ENCODE measurements around the gene CASP6. TPM values are rescaled to one million over a fixed set of nuclear protein-coding genes. Genes with fewer than 3 reads are reported as not detected.

CASP6 gene
- total and polyA plus RNA-seq, 5 donors from 2014 or later: 21.9 to 88.4 (median 65.2) TPM

- Mint-ChIP-seq H3K4me3 (no peak overlapping the region), H3K36me3 (no peaks in the 10 kb centered on the region), H3K27ac (no peak overlapping the region), H3K4me1 (no peaks in the 10 kb centered on the region), H3K9me3 (no peaks in the 10 kb centered on the region), H3K27me3 (peaks cover 48% of the 10 kb centered on the region)
- DNase-seq: no peak
- Histone ChIP-seq H3K27ac (ENCODE audit: insufficient read depth, low read length, poor library complexity, severe bottlenecking) (no peak overlapping the region), H3K4me3 (ENCODE audit: low read depth, low read length) (no peak overlapping the region), H3K9me3 (ENCODE audit: control insufficient read depth in 2 of 2, low read length in 2 of 2) (no peaks in the 10 kb centered on the region), H3K27me3 (ENCODE audit: control insufficient read depth, insufficient read depth, low read length) (peaks cover 20% of the 10 kb centered on the region), H3K36me3 (ENCODE audit: control insufficient read depth, insufficient read depth, low read length) (no peaks in the 10 kb centered on the region), H3K4me1 (ENCODE audit: control insufficient read depth, insufficient read depth, low read length, poor library complexity, severe bottlenecking) (no peaks in the 10 kb centered on the region)
- ATAC-seq (ENCODE audit: low read depth in 2 of 2): no peak
Observed at GRCh38 chr4:109745830-109746229, 42.6 kb upstream of the CASP6 start.

GRCh38 chr4:109739547-109739946 is 36.3 kb upstream of the CASP6 start:
- peaks cover 63% of the 10 kb centered on the region for H3K27me3 Mint-ChIP-seq
- Histone ChIP-seq H3K27me3 (ENCODE audit: control insufficient read depth, insufficient read depth, low read length) (peaks cover 12% of the 10 kb centered on the region), H3K4me3 (ENCODE audit: low read depth, low read length) (no peak overlapping the region), H3K27ac (ENCODE audit: insufficient read depth, low read length, poor library complexity, severe bottlenecking) (no peak overlapping the region), H3K36me3 (ENCODE audit: control insufficient read depth, insufficient read depth, low read length) (no peaks in the 10 kb centered on the region), H3K4me1 (ENCODE audit: control insufficient read depth, insufficient read depth, low read length, poor library complexity, severe bottlenecking) (no peaks in the 10 kb centered on the region), H3K9me3 (ENCODE audit: control insufficient read depth in 2 of 2, low read length in 2 of 2) (no peaks in the 10 kb centered on the region)
- no peaks in the 10 kb centered on the region for H3K4me1 Mint-ChIP-seq
- peaks cover 4% of the 10 kb centered on the region for H3K36me3 Mint-ChIP-seq
- ATAC-seq (ENCODE audit: low read depth in 2 of 2) (no peak), DNase-seq (no peak)
- H3K27ac Mint-ChIP-seq: no peak overlapping the region
- H3K9me3 Mint-ChIP-seq: peaks cover 0 to 1% (median 0%) of the 10 kb centered on the region in 7 donors
- H3K4me3 Mint-ChIP-seq: no peak overlapping the region

GRCh38 chr4:109738104-109738872 is 35.0 kb upstream of the CASP6 start:
- no peak for DNase-seq
- Histone ChIP-seq H3K4me3 (ENCODE audit: low read depth, low read length) (no peak overlapping the region), H3K27ac (ENCODE audit: insufficient read depth, low read length, poor library complexity, severe bottlenecking) (no peak overlapping the region), H3K4me1 (ENCODE audit: control insufficient read depth, insufficient read depth, low read length, poor library complexity, severe bottlenecking) (no peaks in the 10 kb centered on the region), H3K9me3 (ENCODE audit: control insufficient read depth in 2 of 2, low read length in 2 of 2) (no peaks in the 10 kb centered on the region), H3K27me3 (ENCODE audit: control insufficient read depth, insufficient read depth, low read length) (peaks cover 11% of the 10 kb centered on the region), H3K36me3 (ENCODE audit: control insufficient read depth, insufficient read depth, low read length) (no peaks in the 10 kb centered on the region)
- peaks cover 61% of the 10 kb centered on the region for H3K27me3 Mint-ChIP-seq
- ATAC-seq (ENCODE audit: low read depth in 2 of 2): no peak
- H3K9me3 Mint-ChIP-seq: peaks cover 0 to 1% (median 0%) of the 10 kb centered on the region in 7 donors
- no peak overlapping the region for H3K4me3 Mint-ChIP-seq
- no peaks in the 10 kb centered on the region for H3K4me1 Mint-ChIP-seq
- H3K27ac Mint-ChIP-seq: no peak overlapping the region
- H3K36me3 Mint-ChIP-seq: peaks cover 4% of the 10 kb centered on the region

GRCh38 chr4:109735566-109736365 is 32.5 kb upstream of the CASP6 start:
- Histone ChIP-seq H3K4me1 (ENCODE audit: control insufficient read depth, insufficient read depth, low read length, poor library complexity, severe bottlenecking) (no peaks in the 10 kb centered on the region), H3K27ac (ENCODE audit: insufficient read depth, low read length, poor library complexity, severe bottlenecking) (no peak overlapping the region), H3K4me3 (ENCODE audit: low read depth, low read length) (no peak overlapping the region), H3K36me3 (ENCODE audit: control insufficient read depth, insufficient read depth, low read length) (no peaks in the 10 kb centered on the region), H3K27me3 (ENCODE audit: control insufficient read depth, insufficient read depth, low read length) (peaks cover 2% of the 10 kb centered on the region), H3K9me3 (ENCODE audit: control insufficient read depth in 2 of 2, low read length in 2 of 2) (no peaks in the 10 kb centered on the region)
- H3K27me3 Mint-ChIP-seq: peaks cover 44% of the 10 kb centered on the region
- no peak overlapping the region for H3K4me3 Mint-ChIP-seq
- no peak overlapping the region for H3K27ac Mint-ChIP-seq
- H3K4me1 Mint-ChIP-seq: no peaks in the 10 kb centered on the region
- ATAC-seq (ENCODE audit: low read depth in 2 of 2) (no peak), DNase-seq (no peak)
- H3K36me3 Mint-ChIP-seq: peaks cover 4% of the 10 kb centered on the region
- H3K9me3 Mint-ChIP-seq: peaks cover 0 to 1% (median 0%) of the 10 kb centered on the region in 7 donors

GRCh38 chr4:109733728-109734127 is 30.5 kb upstream of the CASP6 start:
- DNase-seq: no peak
- Histone ChIP-seq H3K27me3 (ENCODE audit: control insufficient read depth, insufficient read depth, low read length) (peaks cover 2% of the 10 kb centered on the region), H3K27ac (ENCODE audit: insufficient read depth, low read length, poor library complexity, severe bottlenecking) (no peak overlapping the region), H3K9me3 (ENCODE audit: control insufficient read depth in 2 of 2, low read length in 2 of 2) (no peaks in the 10 kb centered on the region), H3K4me1 (ENCODE audit: control insufficient read depth, insufficient read depth, low read length, poor library complexity, severe bottlenecking) (peaks cover 15% of the 10 kb centered on the region), H3K36me3 (ENCODE audit: control insufficient read depth, insufficient read depth, low read length) (no peaks in the 10 kb centered on the region), H3K4me3 (ENCODE audit: low read depth, low read length) (no peak overlapping the region)
- no peaks in the 10 kb centered on the region for H3K36me3 Mint-ChIP-seq
- H3K4me3 Mint-ChIP-seq: no peak overlapping the region
- peaks cover 35% of the 10 kb centered on the region for H3K27me3 Mint-ChIP-seq
- no peak for ATAC-seq (ENCODE audit: low read depth in 2 of 2)
- peaks cover 5 to 14% (median 10%) of the 10 kb centered on the region in 4 donors for H3K4me1 Mint-ChIP-seq
- H3K9me3 Mint-ChIP-seq: no peaks in the 10 kb centered on the region
- no peak overlapping the region for H3K27ac Mint-ChIP-seq

- DNase-seq (no peak), ATAC-seq (ENCODE audit: low read depth in 2 of 2) (no peak)
- peaks cover 19% of the 10 kb centered on the region for H3K4me1 ChIP-seq (ENCODE audit: control insufficient read depth, insufficient read depth, low read length, poor library complexity, severe bottlenecking)
- H3K27ac Mint-ChIP-seq: peak overlapping the region; percentile 62 to 93 (median 90)
- H3K27me3 ChIP-seq (ENCODE audit: control insufficient read depth, insufficient read depth, low read length): peaks cover 2% of the 10 kb centered on the region
- H3K27ac ChIP-seq (ENCODE audit: insufficient read depth, low read length, poor library complexity, severe bottlenecking): peak overlapping the region; percentile 51
- peak overlapping the region; percentile 87 to 93 (median 90) for H3K4me3 Mint-ChIP-seq
- peak overlapping the region; percentile 87 for H3K4me3 ChIP-seq (ENCODE audit: low read depth, low read length)
- H3K27me3 Mint-ChIP-seq: peaks cover 15% of the 10 kb centered on the region
- H3K4me1 Mint-ChIP-seq: peaks cover 9 to 32% (median 15%) of the 10 kb centered on the region in 4 donors
- H3K36me3 Mint-ChIP-seq: peaks cover 16% of the 10 kb centered on the region
- no peaks in the 10 kb centered on the region for H3K9me3 Mint-ChIP-seq
- H3K36me3 ChIP-seq (ENCODE audit: control insufficient read depth, insufficient read depth, low read length): no peaks in the 10 kb centered on the region
- H3K9me3 ChIP-seq (ENCODE audit: control insufficient read depth in 2 of 2, low read length in 2 of 2): no peaks in the 10 kb centered on the region
Observed at GRCh38 chr4:109730619-109731545, 27.6 kb upstream of the CASP6 start.
